ENCODE data around the gene DIP2C. TPM values are rescaled to one million over a fixed set of nuclear protein-coding genes. Genes with fewer than 3 reads are reported as not detected.

Gene DIP2C
- polyA plus RNA-seq, 3 donors = 0.11 TPM; not detected in 2

DNA sequence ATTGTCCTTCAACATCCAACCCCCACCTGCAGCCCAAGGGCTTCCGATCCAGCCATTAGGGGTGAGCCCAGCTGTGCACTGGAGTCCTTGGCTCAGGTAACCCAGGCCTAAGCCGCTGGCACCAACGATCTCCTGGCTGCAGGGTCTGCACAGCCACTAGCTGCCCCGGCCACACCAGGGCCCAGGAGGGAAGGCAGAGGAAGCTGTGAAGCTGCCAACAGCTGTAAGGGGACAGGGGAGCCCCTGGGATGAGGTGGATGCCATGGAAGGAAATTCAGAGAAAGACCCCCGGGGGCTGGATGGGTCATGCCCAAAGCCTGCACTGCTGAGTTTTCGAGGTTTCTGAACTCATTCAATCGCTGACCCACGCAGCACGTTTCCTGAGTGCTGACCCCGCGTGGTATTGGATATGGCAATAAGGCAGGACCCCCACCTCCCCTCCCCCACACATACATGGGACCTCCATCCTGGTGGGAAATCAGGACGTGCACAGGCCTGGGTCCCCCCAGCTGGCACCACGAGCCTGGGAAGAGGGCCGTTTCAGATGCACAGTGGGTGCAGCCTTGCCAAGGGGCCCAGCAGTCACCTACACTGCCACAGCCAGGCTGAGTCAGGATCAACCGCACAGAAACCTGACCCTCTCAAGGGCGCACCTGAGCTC lies 170.3 kb downstream of the DIP2C start:
- Histone ChIP-seq H2AFZ (ENCODE audit: insufficient read depth, low read depth, low read length, poor library complexity, severe bottlenecking) (no peak overlapping the region), H3K27ac (ENCODE audit: low read depth in 1 of 2, low read length in 2 of 2) (no peak overlapping the region), H3K9me3 (replicated peaks in 1 of 2; ENCODE audit: control insufficient read depth in 1 of 2, insufficient read depth in 1 of 2, low read length in 2 of 2) (no peaks in the 10 kb centered on the region), H3K9ac (ENCODE audit: insufficient read depth, low read length, poor library complexity, severe bottlenecking) (no peak overlapping the region), H3K36me3 (replicated peaks in 1 of 2; ENCODE audit: control insufficient read depth in 1 of 2, insufficient read depth in 2 of 2, low read length in 2 of 2) (no peaks in the 10 kb centered on the region), H3K4me3 (replicated peaks in 1 of 3; ENCODE audit: low read depth in 2 of 3, low read length in 3 of 3) (no peak overlapping the region), H3K4me2 (replicated peaks; ENCODE audit: extremely low read depth, low read length, poor library complexity, severe bottlenecking) (no peak overlapping the region), H4K20me1 (ENCODE audit: insufficient read depth, low read length) (no peaks in the 10 kb centered on the region), H3K4me1 (ENCODE audit: control insufficient read depth in 1 of 2, insufficient read depth in 2 of 2, low read length in 2 of 2) (no peaks in the 10 kb centered on the region), H3K27me3 (ENCODE audit: control insufficient read depth in 2 of 2, insufficient read depth in 2 of 2, low read length in 2 of 2) (no peaks in the 10 kb centered on the region), H3K79me2 (ENCODE audit: insufficient read depth, low read length) (no peaks in the 10 kb centered on the region)
- Mint-ChIP-seq H3K9me3 (peaks cover 0 to 3% (median 0%) of the 10 kb centered on the region in 7 donors), H3K4me3 (no peak overlapping the region), H3K27ac (peak overlapping the region in 1 of 7 donors; percentile 48), H3K36me3 (no peaks in the 10 kb centered on the region), H3K4me1 (no peaks in the 10 kb centered on the region), H3K27me3 (ENCODE audit: low read depth in 3 of 3) (peaks cover 3 to 17% (median 10%) of the 10 kb centered on the region in 3 donors)
- DNase-seq = no peak
- TF ChIP-seq, protein P1, sequence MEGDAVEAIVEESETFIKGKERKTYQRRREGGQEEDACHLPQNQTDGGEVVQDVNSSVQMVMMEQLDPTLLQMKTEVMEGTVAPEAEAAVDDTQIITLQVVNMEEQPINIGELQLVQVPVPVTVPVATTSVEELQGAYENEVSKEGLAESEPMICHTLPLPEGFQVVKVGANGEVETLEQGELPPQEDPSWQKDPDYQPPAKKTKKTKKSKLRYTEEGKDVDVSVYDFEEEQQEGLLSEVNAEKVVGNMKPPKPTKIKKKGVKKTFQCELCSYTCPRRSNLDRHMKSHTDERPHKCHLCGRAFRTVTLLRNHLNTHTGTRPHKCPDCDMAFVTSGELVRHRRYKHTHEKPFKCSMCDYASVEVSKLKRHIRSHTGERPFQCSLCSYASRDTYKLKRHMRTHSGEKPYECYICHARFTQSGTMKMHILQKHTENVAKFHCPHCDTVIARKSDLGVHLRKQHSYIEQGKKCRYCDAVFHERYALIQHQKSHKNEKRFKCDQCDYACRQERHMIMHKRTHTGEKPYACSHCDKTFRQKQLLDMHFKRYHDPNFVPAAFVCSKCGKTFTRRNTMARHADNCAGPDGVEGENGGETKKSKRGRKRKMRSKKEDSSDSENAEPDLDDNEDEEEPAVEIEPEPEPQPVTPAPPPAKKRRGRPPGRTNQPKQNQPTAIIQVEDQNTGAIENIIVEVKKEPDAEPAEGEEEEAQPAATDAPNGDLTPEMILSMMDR (IDR thresholded peaks at IDR 0.05) = no peak
- WGBS (ENCODE audit: insufficient coverage) = 95% methylated on average over 16 of the region's 16 CpGs
- intact Hi-C loops (cut with micrococcal nuclease) = loop anchor here in 1 of 2 donors (5.0 kb wide), 1 partner anchor 293 kb away; no protein-coding TSS in a partner anchor

DNA sequence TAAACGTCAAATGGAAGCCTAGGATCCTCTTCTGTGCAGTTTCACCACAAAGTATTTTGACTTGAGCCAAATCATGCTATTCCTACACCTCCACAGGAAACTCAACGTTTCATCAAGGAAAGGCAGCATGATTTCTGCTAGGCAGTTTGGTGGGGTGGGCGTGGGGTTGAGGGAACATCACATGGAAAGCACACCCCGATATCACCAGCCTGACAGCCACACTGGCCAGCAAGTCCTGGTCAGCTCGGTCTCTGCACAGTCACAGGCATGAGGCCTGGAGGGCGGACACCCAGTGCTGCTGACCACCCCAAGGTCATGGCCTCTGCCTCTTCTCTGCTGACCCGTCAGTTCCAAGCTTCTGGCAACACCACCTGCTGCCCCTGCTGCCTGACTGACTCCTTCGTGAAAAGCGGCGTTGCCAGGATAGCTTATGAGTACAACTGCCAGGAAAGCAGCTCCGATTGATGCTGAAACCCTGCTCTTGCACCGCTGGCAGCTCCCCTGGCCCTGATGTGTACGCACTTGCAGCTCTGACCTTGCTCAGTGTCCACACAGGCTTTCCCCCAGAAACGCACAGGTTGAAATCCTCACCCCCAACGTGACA lies 171.5 kb downstream of the DIP2C start:
- peaks cover 0 to 3% (median 0%) of the 10 kb centered on the region in 7 donors for H3K9me3 Mint-ChIP-seq
- Histone ChIP-seq H3K79me2 (ENCODE audit: insufficient read depth, low read length) (no peaks in the 10 kb centered on the region), H3K9me3 (replicated peaks in 1 of 2; ENCODE audit: control insufficient read depth in 1 of 2, insufficient read depth in 1 of 2, low read length in 2 of 2) (no peaks in the 10 kb centered on the region), H3K27ac (ENCODE audit: low read depth in 1 of 2, low read length in 2 of 2) (no peak overlapping the region), H3K27me3 (ENCODE audit: control insufficient read depth in 2 of 2, insufficient read depth in 2 of 2, low read length in 2 of 2) (no peaks in the 10 kb centered on the region), H4K20me1 (ENCODE audit: insufficient read depth, low read length) (no peaks in the 10 kb centered on the region), H3K9ac (ENCODE audit: insufficient read depth, low read length, poor library complexity, severe bottlenecking) (no peak overlapping the region), H3K4me2 (replicated peaks; ENCODE audit: extremely low read depth, low read length, poor library complexity, severe bottlenecking) (no peak overlapping the region), H2AFZ (ENCODE audit: insufficient read depth, low read depth, low read length, poor library complexity, severe bottlenecking) (no peak overlapping the region), H3K4me3 (replicated peaks in 1 of 3; ENCODE audit: low read depth in 2 of 3, low read length in 3 of 3) (no peak overlapping the region), H3K36me3 (replicated peaks in 1 of 2; ENCODE audit: control insufficient read depth in 1 of 2, insufficient read depth in 2 of 2, low read length in 2 of 2) (no peaks in the 10 kb centered on the region), H3K4me1 (ENCODE audit: control insufficient read depth in 1 of 2, insufficient read depth in 2 of 2, low read length in 2 of 2) (no peaks in the 10 kb centered on the region)
- no peak for DNase-seq
- WGBS (ENCODE audit: insufficient coverage) = 93% methylated on average over 11 of the region's 15 CpGs
- TF ChIP-seq, protein P1 (IDR thresholded peaks at IDR 0.05) = no peak
- H3K4me3 Mint-ChIP-seq = no peak overlapping the region
- H3K36me3 Mint-ChIP-seq = no peaks in the 10 kb centered on the region
- H3K27ac Mint-ChIP-seq = no peak overlapping the region
- H3K27me3 Mint-ChIP-seq (ENCODE audit: low read depth in 3 of 3) = peaks cover 6 to 19% (median 11%) of the 10 kb centered on the region in 3 donors
- no peaks in the 10 kb centered on the region for H3K4me1 Mint-ChIP-seq
- intact Hi-C loops (cut with micrococcal nuclease) = loop anchor here in 1 of 2 donors (5.0 kb wide), 1 partner anchor 294 kb away; no protein-coding TSS in a partner anchor

Measured in CD14-positive monocyte (primary cell).